Prostate gland (tissue), 2 donors: ENCODE measurements around the gene SENP8. TPM values are rescaled to one million over a fixed set of nuclear protein-coding genes. Genes with fewer than 3 reads are reported as not detected.
"Not testable (repeated sequence)": the region's sequence is repeated elsewhere in the genome, so short reads cannot be mapped to it uniquely, and the experiment has no call there.

Experiments used
- DNase-seq: peaks from one replicate; pipeline ENCODE4 v3.0.0-alpha.2; 2019; ENCODE audit warnings: low spot score
- H3K27ac ChIP-seq, 2 donors: fragments of 200-600 bp; sonication (generic); 2 replicates each; pipeline ENCODE4 v1.5.1; 2017 to 2019
- H3K27me3 ChIP-seq: fragments of 200-600 bp; sonication (generic); replicated peaks from 2 replicates; pipeline ENCODE4 v1.5.1; 2019; ENCODE audit not compliant: insufficient read depth
- H3K36me3 ChIP-seq, 2 donors: fragments of 200-600 bp; sonication (generic); 1 replicate in 1 of 2; 2 replicates in 1 of 2; pipeline versions ENCODE4 v1.5.1 to v1.8.1; 2017 to 2019
- H3K4me1 ChIP-seq: fragments of 200-600 bp; sonication (generic); replicated peaks from 2 replicates; pipeline ENCODE4 v1.5.1; 2019
- H3K4me3 ChIP-seq, 2 donors: fragments of 200-600 bp; sonication (generic); 2 replicates each; pipeline ENCODE4 v1.5.1; 2017 to 2019
- H3K9me3 ChIP-seq: fragments of 200-600 bp; sonication (generic); 2 replicates; pipeline ENCODE4 v1.5.1; 2017
- CTCF ChIP-seq, 4 experiments: fragments of 200-600 bp in 2 of 4; fragments of 450-650 bp in 2 of 4; sonication (generic) in 2 of 4; IDR thresholded peaks; 1 replicate in 3 of 4; 2 replicates in 1 of 4; pipeline ENCODE4 v1.5.1; 2016 to 2019; ENCODE audit warnings: antibody characterized with exemption in 4 of 4, mild to moderate bottlenecking in 2 of 4, moderate library complexity in 2 of 4
- POLR2A ChIP-seq: fragments of 450-650 bp; IDR thresholded peaks from one replicate; pipeline ENCODE4 v1.6.1; 2016; ENCODE audit warnings: antibody characterized with exemption, mild to moderate bottlenecking
- POLR2AphosphoS5 ChIP-seq: sonication (generic); formaldehyde crosslinking; IDR thresholded peaks from one replicate; pipeline ENCODE4 v1.6.1; 2017; ENCODE audit warnings: antibody characterized with exemption
- WGBS: methylation state at CpG from one replicate; pipeline ENCODE4 v1.1.5; 2018; 5-methylcytosine and 5-hydroxymethylcytosine counted together
- intact Hi-C: fragments of 100-400 bp; cut with DNase I; formaldehyde crosslinking; loops from one replicate; pipeline ENCODE4 v1.14.2; 2022
- total RNA-seq, 2 donors: library from RNA; depleted of rRNA; stranded (reverse); fragments of >200 nt; gene quantifications; one replicate each; pipeline ENCODE4 v1.1.0, GENCODE V29; 2016

SENP8 gene
- total RNA-seq, result 1 to 10 TPM; 3.3 to 5.9 TPM

GRCh38 chr15:72118017-72118978 lies at the start of gene SENP8, which contains the start of gene MYO9A:
SENP8 (plus strand) TSS chr15:72118403; CDS start chr15:72139624, 21,221 bp downstream.
MYO9A (minus strand) TSS chr15:72118150; CDS start chr15:72046563, 71,587 bp downstream.
- WGBS, result under 1% methylated on average over 55 of the region's 69 CpGs
- intact Hi-C loops, result loop anchor here (10.0 kb wide), 1 partner anchor 107 kb away; no protein-coding TSS in a partner anchor
- peak within 1 kb of the TSS; percentile 70 to 93 for H3K4me3 ChIP-seq

DNA sequence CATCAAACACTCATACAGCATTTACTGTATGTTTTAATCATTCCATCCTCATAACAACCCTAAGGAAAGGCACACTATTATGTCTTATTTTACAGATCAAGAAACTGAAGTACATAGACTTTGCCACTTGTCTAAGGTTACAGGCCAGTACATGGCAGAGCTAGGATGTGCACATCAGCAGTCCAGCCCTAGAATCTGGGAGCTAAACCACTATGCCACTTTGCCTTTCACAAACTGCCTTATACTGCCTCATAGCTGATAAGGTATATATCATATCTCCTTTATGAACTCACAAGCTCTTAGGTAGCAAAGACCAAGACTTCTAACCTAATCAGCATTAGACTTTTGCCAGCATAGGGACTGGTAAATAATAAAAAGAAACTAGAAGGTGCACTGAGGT lies 49.3 kb upstream of the SENP8 start:
- H3K9me3 ChIP-seq, result no peaks in the 10 kb centered on the region
- intact Hi-C loops, result no loop called here
- H3K4me1 ChIP-seq, result no peaks in the 10 kb centered on the region
- no peak for DNase-seq
- no peaks in the 10 kb centered on the region for H3K27me3 ChIP-seq
- TF ChIP-seq POLR2A (no peak), POLR2AphosphoS5 (no peak), CTCF (IDR thresholded peaks at IDR 0.05) (no peak)
- no peak overlapping the region for H3K27ac ChIP-seq
- no peak overlapping the region for H3K4me3 ChIP-seq
- H3K36me3 ChIP-seq, result no peaks in the 10 kb centered on the region

More at GRCh38 chr15:72118017-72118978, at the start of gene SENP8, which contains the start of gene MYO9A:
- H3K36me3 ChIP-seq, result no peaks in the 10 kb centered on the region
- TF ChIP-seq CTCF (IDR thresholded peaks at IDR 0.05) (peak; percentile 35 to 66 (median 40)), POLR2A (peak; percentile 86), POLR2AphosphoS5 (peak; percentile 99)
- no peaks in the 10 kb centered on the region for H3K9me3 ChIP-seq
- peaks cover 7% of the 10 kb centered on the region for H3K4me1 ChIP-seq
- H3K27ac ChIP-seq, result peak within 1 kb of the TSS; percentile 94 to 96
- H3K27me3 ChIP-seq, result no peaks in the 10 kb centered on the region
- DNase-seq, result peak; percentile 98

GRCh38 chr15:72070817-72071447 lies 47.3 kb upstream of the SENP8 start:
- no peak for DNase-seq
- TF ChIP-seq POLR2AphosphoS5 (no peak), CTCF (IDR thresholded peaks at IDR 0.05) (no peak), POLR2A (no peak)
- H3K27me3 ChIP-seq, result no peaks in the 10 kb centered on the region
- H3K4me1 ChIP-seq, result no peaks in the 10 kb centered on the region
- 50% methylated on average over 1 of the region's 1 CpG for WGBS
- no peaks in the 10 kb centered on the region for H3K36me3 ChIP-seq
- H3K9me3 ChIP-seq, result no peaks in the 10 kb centered on the region
- no peak overlapping the region for H3K4me3 ChIP-seq
- intact Hi-C loops, result no loop called here
- no peak overlapping the region for H3K27ac ChIP-seq

DNA sequence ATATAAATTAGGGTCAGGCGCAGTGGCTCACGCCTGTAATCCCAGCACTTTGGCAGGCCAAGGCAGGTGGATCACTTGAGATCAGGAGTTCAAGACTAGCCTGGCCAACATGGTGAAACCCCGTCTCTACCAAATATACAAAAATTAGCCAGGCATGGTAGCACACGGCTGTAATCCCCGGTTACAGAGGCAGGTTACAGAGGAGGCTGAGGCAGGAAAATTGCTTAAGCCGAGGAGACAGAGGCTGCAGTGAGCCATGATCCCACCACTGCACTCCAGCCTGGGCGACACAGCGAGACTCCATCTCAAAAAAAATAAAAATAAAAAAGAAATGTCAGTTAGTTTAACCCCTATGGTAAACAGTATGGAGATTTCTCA lies 46.8 kb upstream of the SENP8 start:
- 92% methylated on average over 8 of the region's 8 CpGs for WGBS
- H3K9me3 ChIP-seq, H3K4me3 ChIP-seq, intact Hi-C loops, H3K27ac ChIP-seq, DNase-seq, H3K27me3 ChIP-seq, H3K4me1 ChIP-seq, H3K36me3 ChIP-seq: not testable (repeated sequence)

DNA sequence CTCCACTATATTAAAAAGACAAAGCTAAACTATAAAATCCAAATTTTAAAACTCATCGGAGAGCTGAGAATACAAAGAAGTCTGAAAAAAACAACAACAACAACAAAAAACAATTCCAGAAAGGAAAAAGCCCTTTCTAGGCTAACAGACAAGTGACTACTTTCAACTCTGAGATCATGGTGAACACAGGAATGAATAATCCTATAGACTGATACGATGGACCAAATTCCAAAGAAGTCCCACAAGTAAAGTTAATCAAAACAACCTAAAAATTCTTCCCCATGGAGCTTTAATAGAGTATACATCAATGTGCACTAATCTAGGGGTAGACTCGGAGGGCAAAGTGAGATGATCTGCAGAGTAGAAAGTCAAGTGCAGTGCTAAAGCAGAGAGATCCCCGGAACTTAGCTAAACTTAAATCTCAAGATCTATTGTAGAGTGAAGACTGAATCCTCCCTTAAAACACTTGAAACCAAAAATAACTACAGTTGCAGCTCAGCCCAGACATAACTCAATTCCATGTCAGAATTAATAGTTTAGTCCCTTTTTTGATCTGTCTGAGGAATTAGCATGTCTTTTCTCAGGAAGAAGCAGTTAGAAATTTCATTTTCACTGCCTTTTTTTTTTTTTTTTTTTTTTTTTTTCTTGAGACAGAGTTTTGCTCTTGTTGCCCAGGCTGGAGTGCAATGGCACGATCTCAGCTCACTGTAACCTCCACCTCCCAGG lies 43.7 kb upstream of the SENP8 start:
- H3K4me3 ChIP-seq, result no peak overlapping the region
- H3K4me1 ChIP-seq, result no peaks in the 10 kb centered on the region
- 76% methylated on average over 5 of the region's 5 CpGs for WGBS
- intact Hi-C loops, result no loop called here
- no peak for TF ChIP-seq CTCF (IDR thresholded peaks at IDR 0.05)
- TF ChIP-seq POLR2A, result no peak
- no peak for TF ChIP-seq POLR2AphosphoS5
- no peaks in the 10 kb centered on the region for H3K36me3 ChIP-seq
- H3K9me3 ChIP-seq, result no peaks in the 10 kb centered on the region
- no peaks in the 10 kb centered on the region for H3K27me3 ChIP-seq
- DNase-seq, result no peak
- no peak overlapping the region for H3K27ac ChIP-seq
